IPS-20b (cell line): ENCODE measurements around the gene RPA3.

Experiments used
- H3K27ac ChIP-seq: one replicate; pipeline ENCODE4 v1.5.1; 2013; ENCODE audit warnings: low read length
- H3K27me3 ChIP-seq: 2 replicates; pipeline ENCODE4 v1.6.1; 2013; ENCODE audit warnings: mild to moderate bottlenecking, low read length, inconsistent platforms; ENCODE audit not compliant: insufficient read depth
- H3K36me3 ChIP-seq: 2 replicates; pipeline ENCODE4 v1.6.1; 2013; ENCODE audit warnings: low read depth, mild to moderate bottlenecking, inconsistent platforms, low read length, moderate library complexity; ENCODE audit not compliant: insufficient read depth
- H3K4me1 ChIP-seq: 2 replicates; pipeline ENCODE4 v1.6.1; 2013; ENCODE audit warnings: mild to moderate bottlenecking, control low read depth, inconsistent platforms, low read length, moderate library complexity; ENCODE audit not compliant: insufficient read depth
- H3K4me3 ChIP-seq: 2 replicates; pipeline ENCODE4 v1.5.1; 2013; ENCODE audit warnings: mild to moderate bottlenecking, low read length, inconsistent platforms
- H3K9ac ChIP-seq: 2 replicates; pipeline ENCODE4 v1.6.1; 2013; ENCODE audit warnings: low read depth, mild to moderate bottlenecking, inconsistent platforms, low read length, moderate library complexity
- H3K9me3 ChIP-seq: 2 replicates; pipeline ENCODE4 v1.6.1; 2013; ENCODE audit warnings: mild to moderate bottlenecking, low read depth, low read length, inconsistent platforms; ENCODE audit not compliant: insufficient read depth

Gene RPA3

GRCh38 chr7:7614018-7614741 lies 104.2 kb downstream of the RPA3 start:
- Histone ChIP-seq H3K27me3 (no peaks in the 10 kb centered on the region), H3K9me3 (no peaks in the 10 kb centered on the region), H3K9ac (no peak overlapping the region), H3K36me3 (no peaks in the 10 kb centered on the region), H3K4me3 (no peak overlapping the region), H3K27ac (no peak overlapping the region), H3K4me1 (no peaks in the 10 kb centered on the region)

- no peak overlapping the region for H3K9ac ChIP-seq
- no peaks in the 10 kb centered on the region for H3K9me3 ChIP-seq
- H3K27ac ChIP-seq = no peak overlapping the region
- peaks cover 5% of the 10 kb centered on the region for H3K36me3 ChIP-seq
- H3K27me3 ChIP-seq = no peaks in the 10 kb centered on the region
- no peak overlapping the region for H3K4me3 ChIP-seq
- no peaks in the 10 kb centered on the region for H3K4me1 ChIP-seq
Observed at GRCh38 chr7:7613210-7613609, 105.2 kb downstream of the RPA3 start.

GRCh38 chr7:7612519-7612918 lies 105.9 kb downstream of the RPA3 start:
- Histone ChIP-seq H3K4me1 (no peaks in the 10 kb centered on the region), H3K4me3 (no peak overlapping the region), H3K9me3 (no peaks in the 10 kb centered on the region), H3K27me3 (no peaks in the 10 kb centered on the region), H3K27ac (no peak overlapping the region), H3K36me3 (peaks cover 12% of the 10 kb centered on the region), H3K9ac (no peak overlapping the region)

GRCh38 chr7:7609330-7609729 lies 109.1 kb downstream of the RPA3 start:
- no peaks in the 10 kb centered on the region for H3K9me3 ChIP-seq
- H3K4me1 ChIP-seq = no peaks in the 10 kb centered on the region
- H3K4me3 ChIP-seq = no peak overlapping the region
- no peak overlapping the region for H3K9ac ChIP-seq
- H3K27me3 ChIP-seq = no peaks in the 10 kb centered on the region
- H3K27ac ChIP-seq = no peak overlapping the region
- peaks cover 30% of the 10 kb centered on the region for H3K36me3 ChIP-seq

GRCh38 chr7:7607010-7607409 lies 111.4 kb downstream of the RPA3 start:
- H3K36me3 ChIP-seq = peaks cover 30% of the 10 kb centered on the region
- no peak overlapping the region for H3K27ac ChIP-seq
- H3K27me3 ChIP-seq = no peaks in the 10 kb centered on the region
- H3K4me1 ChIP-seq = no peaks in the 10 kb centered on the region
- H3K9me3 ChIP-seq = no peaks in the 10 kb centered on the region
- no peak overlapping the region for H3K9ac ChIP-seq
- no peak overlapping the region for H3K4me3 ChIP-seq

GRCh38 chr7:7596176-7596575 lies 122.2 kb downstream of the RPA3 start:
- Histone ChIP-seq H3K27ac (no peak overlapping the region), H3K9ac (no peak overlapping the region), H3K36me3 (peaks cover 77% of the 10 kb centered on the region), H3K27me3 (no peaks in the 10 kb centered on the region), H3K4me1 (no peaks in the 10 kb centered on the region), H3K4me3 (no peak overlapping the region), H3K9me3 (peaks cover 7% of the 10 kb centered on the region)

GRCh38 chr7:7595451-7595850 lies 123.0 kb downstream of the RPA3 start:
- Histone ChIP-seq H3K4me3 (no peak overlapping the region), H3K27me3 (no peaks in the 10 kb centered on the region), H3K36me3 (peaks cover 84% of the 10 kb centered on the region)

More at GRCh38 chr7:7595451-7595850, 123.0 kb downstream of the RPA3 start:
- peaks cover 7% of the 10 kb centered on the region for H3K9me3 ChIP-seq
- H3K27ac ChIP-seq = no peak overlapping the region
- H3K4me1 ChIP-seq = no peaks in the 10 kb centered on the region
- H3K9ac ChIP-seq = no peak overlapping the region
